Smooth muscle cell (in vitro differentiated cells): ENCODE measurements around the gene BCR. TPM values are rescaled to one million over a fixed set of nuclear protein-coding genes. Genes with fewer than 3 reads are reported as not detected.

Source experiments
- DNase-seq: peaks from one replicate; lab custom pipeline; 2025; ENCODE audit not compliant: unreplicated experiment; lab: John Stamatoyannopoulos, UW
- H2AFZ ChIP-seq: fragments of 200-600 bp; sonication (generic); 2 replicates; pipeline ENCODE4 v1.6.0; 2016; ENCODE audit warnings: antibody characterized with exemption, low read depth, mild to moderate bottlenecking
- H3F3A ChIP-seq: fragments of 200-600 bp; sonication (generic); 2 replicates; pipeline ENCODE4 v1.6.0; 2017; ENCODE audit warnings: antibody characterized with exemption, low read depth
- H3K27ac ChIP-seq: fragments of 200-600 bp; sonication (generic); 2 replicates; pipeline ENCODE4 v1.5.1; 2016; ENCODE audit warnings: low read depth, mild to moderate bottlenecking
- H3K27me3 ChIP-seq: fragments of 200-600 bp; sonication (generic); 2 replicates; pipeline ENCODE4 v1.6.1; 2016; ENCODE audit warnings: low read depth, mild to moderate bottlenecking
- H3K36me3 ChIP-seq: fragments of 200-600 bp; sonication (generic); 2 replicates; pipeline ENCODE4 v1.5.1; 2016; ENCODE audit warnings: low read depth
- H3K4me1 ChIP-seq: fragments of 200-600 bp; sonication (generic); 2 replicates; pipeline ENCODE4 v1.5.1; 2016; ENCODE audit warnings: low read depth
- H3K4me2 ChIP-seq: fragments of 200-600 bp; sonication (generic); 2 replicates; pipeline ENCODE4 v1.6.0; 2016; ENCODE audit warnings: mild to moderate bottlenecking
- H3K4me3 ChIP-seq: fragments of 200-600 bp; sonication (generic); 2 replicates; pipeline ENCODE4 v1.5.1; 2016; ENCODE audit warnings: mild to moderate bottlenecking
- H3K79me2 ChIP-seq: fragments of 200-600 bp; sonication (generic); 2 replicates; pipeline ENCODE4 v1.6.0; 2016; ENCODE audit warnings: low read depth, mild to moderate bottlenecking
- H3K9ac ChIP-seq: fragments of 200-600 bp; sonication (generic); 2 replicates; pipeline ENCODE4 v1.6.0; 2016; ENCODE audit warnings: low read depth
- H3K9me3 ChIP-seq: fragments of 200-600 bp; sonication (generic); replicated peaks from 2 replicates; pipeline ENCODE4 v1.5.1; 2016; ENCODE audit warnings: low read depth
- H4K20me1 ChIP-seq: fragments of 200-600 bp; sonication (generic); 2 replicates; pipeline ENCODE4 v1.6.0; 2016; ENCODE audit warnings: low read depth
- CTCF ChIP-seq: fragments of 200-600 bp; sonication (generic); IDR thresholded peaks from 2 replicates; pipeline ENCODE4 v1.5.1; 2017; ENCODE audit warnings: borderline replicate concordance, mild to moderate bottlenecking, antibody characterized with exemption; ENCODE audit not compliant: insufficient read depth, poor library complexity, severe bottlenecking
- WGBS: methylation state at CpG from one replicate; pipeline ENCODE4 v1.1.7; 2016; ENCODE audit warnings: low lambda C conversion rate; 5-methylcytosine and 5-hydroxymethylcytosine counted together
- polyA plus RNA-seq: library from polyadenylated mRNA; unstranded; fragments of >200 nt; fragmentation: Nextera tagmentation; extraction: Ambion mirVana; gene quantifications from 2 replicates; pipeline ENCODE4 v1.2.1, GENCODE V29; 2016
- total RNA-seq: library from RNA; depleted of rRNA; stranded (reverse); fragments of >200 nt; gene quantifications from 2 replicates; pipeline ENCODE4 v1.2.3, GENCODE V29; 2014

Gene BCR
- total and polyA plus RNA-seq, 2 experiments from 2014 or later = 11.1 to 13.4 TPM

DNA sequence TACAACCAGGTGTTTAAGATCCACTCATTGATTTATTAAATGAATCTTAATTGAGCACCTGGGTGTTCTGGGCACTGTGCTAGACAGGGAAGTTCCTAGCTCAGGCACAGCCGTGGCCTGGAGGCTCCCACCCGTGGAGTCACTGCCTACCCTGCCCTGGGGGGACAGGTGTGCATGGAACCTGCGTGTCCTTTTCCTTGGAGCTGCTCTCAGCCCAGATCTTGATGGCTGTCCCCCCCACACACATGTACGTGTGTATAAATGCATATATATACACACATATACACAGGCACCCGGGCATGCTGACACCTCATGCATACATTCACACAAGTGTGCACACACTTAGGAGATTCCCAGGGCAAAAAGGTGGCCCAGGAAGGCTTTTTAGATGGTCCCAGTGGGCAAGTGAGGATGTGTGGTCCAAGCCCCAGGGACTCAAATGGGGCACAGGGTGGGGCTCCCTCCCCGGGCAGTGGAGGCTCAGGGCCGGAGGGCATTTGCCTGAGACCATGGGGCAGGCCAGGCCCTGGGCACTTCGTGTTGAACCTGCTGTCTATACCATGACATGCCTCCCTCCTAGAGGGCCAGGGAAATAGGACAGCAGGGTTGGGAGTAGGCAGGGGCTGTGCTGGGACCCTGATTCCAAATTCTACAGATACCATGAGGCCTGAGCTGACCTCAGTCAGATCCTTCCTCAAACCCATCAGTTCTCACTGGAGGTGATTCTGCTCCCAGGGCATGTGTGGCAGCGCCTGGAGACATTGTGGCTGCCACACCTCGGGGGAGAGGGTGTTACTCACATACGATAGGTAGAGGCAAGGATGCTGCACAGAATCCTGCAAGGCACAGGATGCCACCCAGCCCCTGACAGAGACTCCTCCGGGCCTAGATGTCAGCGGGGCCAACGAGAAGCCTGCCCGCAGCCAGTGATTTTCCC, 77.8 kb downstream of the BCR start:
- Histone ChIP-seq H3K27ac (no peak overlapping the region), H3K36me3 (no peaks in the 10 kb centered on the region), H3K9me3 (no peaks in the 10 kb centered on the region), H3K4me2 (no peak overlapping the region), H3K4me1 (no peaks in the 10 kb centered on the region), H3K27me3 (no peaks in the 10 kb centered on the region), H3K4me3 (no peak overlapping the region), H4K20me1 (peaks cover 79% of the 10 kb centered on the region), H3K9ac (no peak overlapping the region), H3K79me2 (no peaks in the 10 kb centered on the region), H2AFZ (no peak overlapping the region), H3F3A (no peaks in the 10 kb centered on the region)
- WGBS = over 99% methylated on average over 15 of the region's 15 CpGs
- TF ChIP-seq CTCF = no peak
- DNase-seq = no peak

DNA sequence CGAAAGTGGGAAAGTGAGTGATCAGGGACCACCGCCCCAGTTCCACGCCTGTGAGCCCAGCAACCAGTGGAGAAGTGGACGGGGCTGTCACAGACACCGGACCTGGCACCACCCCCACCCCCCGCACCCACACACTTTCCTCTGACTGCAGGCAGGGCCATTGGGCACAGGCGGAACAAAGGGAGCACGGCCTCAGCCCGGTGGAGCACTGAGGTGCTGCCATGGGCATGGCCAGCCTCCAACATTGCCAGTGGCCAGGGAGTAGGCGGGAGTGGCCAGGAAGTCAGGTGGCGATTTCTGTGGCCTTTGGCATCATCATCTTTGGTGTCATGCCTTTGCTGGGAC, 78.5 kb downstream of the BCR start:
- H3K9ac ChIP-seq = no peak overlapping the region
- 97% methylated on average over 11 of the region's 11 CpGs for WGBS
- no peak overlapping the region for H3K4me2 ChIP-seq
- no peak overlapping the region for H2AFZ ChIP-seq
- no peak overlapping the region for H3K4me3 ChIP-seq
- H4K20me1 ChIP-seq = peaks cover 73% of the 10 kb centered on the region
- no peaks in the 10 kb centered on the region for H3K9me3 ChIP-seq
- H3K27me3 ChIP-seq = no peaks in the 10 kb centered on the region
- no peaks in the 10 kb centered on the region for H3K4me1 ChIP-seq
- TF ChIP-seq CTCF = no peak
- no peak overlapping the region for H3K27ac ChIP-seq
- no peak for DNase-seq
- H3K36me3 ChIP-seq = no peaks in the 10 kb centered on the region
- H3K79me2 ChIP-seq = no peaks in the 10 kb centered on the region
- H3F3A ChIP-seq = no peaks in the 10 kb centered on the region

GRCh38 chr22:23259916-23260644, 79.8 kb downstream of the BCR start:
- no peak overlapping the region for H3K9ac ChIP-seq
- H3K27ac ChIP-seq = no peak overlapping the region
- no peaks in the 10 kb centered on the region for H3K36me3 ChIP-seq
- no peak overlapping the region for H3K4me3 ChIP-seq
- 89% methylated on average over 13 of the region's 13 CpGs for WGBS
- no peaks in the 10 kb centered on the region for H3F3A ChIP-seq
- H3K9me3 ChIP-seq = no peaks in the 10 kb centered on the region
- H3K27me3 ChIP-seq = no peaks in the 10 kb centered on the region
- H2AFZ ChIP-seq = no peak overlapping the region
- TF ChIP-seq CTCF = no peak
- H3K79me2 ChIP-seq = no peaks in the 10 kb centered on the region
- no peak for DNase-seq
- no peaks in the 10 kb centered on the region for H3K4me1 ChIP-seq
- no peak overlapping the region for H3K4me2 ChIP-seq
- peaks cover 72% of the 10 kb centered on the region for H4K20me1 ChIP-seq
